ENCODE results near the gene PHF21A.
"Not testable (repeated sequence)": the region's sequence is repeated elsewhere in the genome, so short reads cannot be mapped to it uniquely, and the experiment has no call there.

PHF21A gene

GRCh38 chr11:46120346-46121300 lies 631 bp downstream of the PHF21A start:
- peak in 1 of 5 donors; percentile 16 for DNase-seq

- DNase-seq = peak; percentile 38 to 72 (median 50)
These were observed 1.7 kb downstream of the PHF21A start for GRCh38 chr11:46119352-46120216.

GRCh38 chr11:46118702-46119351 lies 2.4 kb downstream of the PHF21A start:
- DNase-seq = no peak

GRCh38 chr11:46117842-46118241 lies 3.4 kb downstream of the PHF21A start:
- no peak for DNase-seq

GRCh38 chr11:46116712-46117037 lies 4.6 kb downstream of the PHF21A start:
- not testable (repeated sequence) for DNase-seq

GRCh38 chr11:46116007-46116711 lies 5.1 kb downstream of the PHF21A start:
- DNase-seq = no peak

- no peak for DNase-seq
These were observed 6.3 kb downstream of the PHF21A start for GRCh38 chr11:46114961-46115360.

GRCh38 chr11:46114378-46114777 lies 6.9 kb downstream of the PHF21A start:
- no peak for DNase-seq

- peak in 3 of 5 donors; percentile 26 to 60 (median 30) for DNase-seq
These were observed 8.2 kb downstream of the PHF21A start for GRCh38 chr11:46112961-46113607.

- no peak for DNase-seq
These were observed 12.5 kb downstream of the PHF21A start for GRCh38 chr11:46108751-46109150.

GRCh38 chr11:46107780-46108179 lies 13.5 kb downstream of the PHF21A start:
- no peak for DNase-seq

- no peak for DNase-seq
These were observed 13.9 kb downstream of the PHF21A start for GRCh38 chr11:46107408-46107718.

GRCh38 chr11:46106530-46107407 lies 14.5 kb downstream of the PHF21A start:
- DNase-seq = no peak

- no peak for DNase-seq
These were observed 15.3 kb downstream of the PHF21A start for GRCh38 chr11:46105926-46106325.

GRCh38 chr11:46105134-46105628 lies 16.1 kb downstream of the PHF21A start:
- no peak for DNase-seq

GRCh38 chr11:46102843-46103242 lies 18.4 kb downstream of the PHF21A start:
- DNase-seq = no peak

- DNase-seq = no peak
These were observed 20.6 kb downstream of the PHF21A start for GRCh38 chr11:46100670-46101069.

- no peak for DNase-seq
These were observed 21.3 kb downstream of the PHF21A start for GRCh38 chr11:46099963-46100316.

GRCh38 chr11:46090375-46090774 lies 30.9 kb downstream of the PHF21A start:
- no peak for DNase-seq

GRCh38 chr11:46079662-46080061 lies 41.6 kb downstream of the PHF21A start:
- no peak for DNase-seq

- no peak for DNase-seq
These were observed 45.3 kb downstream of the PHF21A start for GRCh38 chr11:46075928-46076327.

Data from T-helper 1 cell (primary cell).